ENCODE data around the gene AP3M1. TPM values are rescaled to one million over a fixed set of nuclear protein-coding genes. Genes with fewer than 3 reads are reported as not detected.

AP3M1 gene
- total RNA-seq, 2 experiments from 2014 or later = 43.1 to 43.9 TPM

DNA sequence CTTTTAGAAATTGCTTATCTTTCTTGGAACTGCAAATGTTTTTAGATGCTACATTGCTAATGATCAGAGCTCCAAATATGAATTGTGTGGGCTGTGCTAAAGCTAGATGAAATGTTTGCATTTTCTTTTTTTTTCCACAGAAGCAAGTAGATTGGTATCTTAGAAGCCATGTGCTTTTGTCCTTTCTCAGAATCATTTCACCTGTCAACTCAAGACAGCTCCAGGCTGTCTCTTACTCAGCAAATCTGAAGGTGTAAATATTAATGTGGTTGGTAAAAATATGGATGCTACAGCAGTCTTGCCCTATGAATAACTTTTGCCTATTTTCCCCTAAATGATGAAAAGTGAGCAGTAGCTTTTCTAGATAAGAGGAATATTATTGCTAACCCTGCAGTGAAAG, 41.2 kb downstream of the AP3M1 start:
- DNase-seq = no peak
- Mint-ChIP-seq H3K27ac (no peak overlapping the region), H3K4me3 (no peak overlapping the region), H3K36me3 (peaks cover 43% of the 10 kb centered on the region), H3K4me1 (ENCODE audit: low read depth) (no peaks in the 10 kb centered on the region), H3K9me3 (no peaks in the 10 kb centered on the region), H3K27me3 (no peaks in the 10 kb centered on the region)
- ChIA-PET POLR2A (no interaction called here), CTCF (interaction anchor here (0.9 to 1.3 kb wide), 3 partner anchors 11 to 104 kb away, joined by 3 to 4 read pairs (median 3); no protein-coding TSS in a partner anchor)
- intact Hi-C loops (cut with micrococcal nuclease) = no loop called here

- H3K27ac Mint-ChIP-seq = no peak overlapping the region
- H3K9me3 Mint-ChIP-seq = no peaks in the 10 kb centered on the region
- no peak overlapping the region for H3K4me3 Mint-ChIP-seq
- H3K36me3 Mint-ChIP-seq = peaks cover 31% of the 10 kb centered on the region
- ChIA-PET CTCF (interaction anchor here (0.6 to 1.7 kb wide), 4 partner anchors 26 to 221 kb away, joined by 3 to 6 read pairs (median 3); no protein-coding TSS in a partner anchor), POLR2A (no interaction called here)
- H3K27me3 Mint-ChIP-seq = no peaks in the 10 kb centered on the region
- H3K4me1 Mint-ChIP-seq (ENCODE audit: low read depth) = no peaks in the 10 kb centered on the region
- no peak for DNase-seq
- intact Hi-C loops (cut with micrococcal nuclease) = no loop called here
Measured at GRCh38 chr10:74107391-74107790, 43.2 kb downstream of the AP3M1 start.

DNA sequence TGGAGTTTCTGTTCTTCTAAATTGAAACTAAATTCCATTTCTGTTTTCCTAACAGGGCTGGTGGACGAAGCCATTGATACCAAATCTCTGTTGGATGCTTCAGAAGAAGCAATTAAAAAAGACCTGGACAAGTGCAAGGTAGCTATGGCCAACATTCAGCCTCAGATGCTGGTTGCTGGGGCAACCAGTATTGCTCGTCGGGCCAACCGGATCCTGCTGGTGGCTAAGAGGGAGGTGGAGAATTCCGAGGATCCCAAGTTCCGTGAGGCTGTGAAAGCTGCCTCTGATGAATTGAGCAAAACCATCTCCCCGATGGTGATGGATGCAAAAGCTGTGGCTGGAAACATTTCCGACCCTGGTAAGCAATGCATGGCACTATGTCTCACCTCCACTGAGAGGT, 45.6 kb downstream of the AP3M1 start:
- ChIA-PET POLR2A (no interaction called here), CTCF (interaction anchor here (3.5 to 4.6 kb wide), 2 partner anchors 165 to 218 kb away, joined by 12 to 35 read pairs; no protein-coding TSS in a partner anchor)
- H3K27ac Mint-ChIP-seq = no peak overlapping the region
- peaks cover 23% of the 10 kb centered on the region for H3K36me3 Mint-ChIP-seq
- intact Hi-C loops (cut with micrococcal nuclease) = no loop called here
- H3K9me3 Mint-ChIP-seq = no peaks in the 10 kb centered on the region
- H3K27me3 Mint-ChIP-seq = no peaks in the 10 kb centered on the region
- H3K4me1 Mint-ChIP-seq (ENCODE audit: low read depth) = no peaks in the 10 kb centered on the region
- DNase-seq = no peak
- H3K4me3 Mint-ChIP-seq = no peak overlapping the region

GRCh38 chr10:74104480-74104879, 46.1 kb downstream of the AP3M1 start:
- Mint-ChIP-seq H3K4me1 (ENCODE audit: low read depth) (no peaks in the 10 kb centered on the region), H3K27ac (no peak overlapping the region), H3K36me3 (peaks cover 21% of the 10 kb centered on the region), H3K4me3 (no peak overlapping the region), H3K27me3 (no peaks in the 10 kb centered on the region), H3K9me3 (no peaks in the 10 kb centered on the region)
- intact Hi-C loops (cut with micrococcal nuclease) = no loop called here
- POLR2A ChIA-PET = no interaction called here
- CTCF ChIA-PET = interaction anchor here (1.3 to 4.6 kb wide), 3 partner anchors 146 to 217 kb away, joined by 3 to 35 read pairs (median 12); no protein-coding TSS in a partner anchor
- no peak for DNase-seq

DNA sequence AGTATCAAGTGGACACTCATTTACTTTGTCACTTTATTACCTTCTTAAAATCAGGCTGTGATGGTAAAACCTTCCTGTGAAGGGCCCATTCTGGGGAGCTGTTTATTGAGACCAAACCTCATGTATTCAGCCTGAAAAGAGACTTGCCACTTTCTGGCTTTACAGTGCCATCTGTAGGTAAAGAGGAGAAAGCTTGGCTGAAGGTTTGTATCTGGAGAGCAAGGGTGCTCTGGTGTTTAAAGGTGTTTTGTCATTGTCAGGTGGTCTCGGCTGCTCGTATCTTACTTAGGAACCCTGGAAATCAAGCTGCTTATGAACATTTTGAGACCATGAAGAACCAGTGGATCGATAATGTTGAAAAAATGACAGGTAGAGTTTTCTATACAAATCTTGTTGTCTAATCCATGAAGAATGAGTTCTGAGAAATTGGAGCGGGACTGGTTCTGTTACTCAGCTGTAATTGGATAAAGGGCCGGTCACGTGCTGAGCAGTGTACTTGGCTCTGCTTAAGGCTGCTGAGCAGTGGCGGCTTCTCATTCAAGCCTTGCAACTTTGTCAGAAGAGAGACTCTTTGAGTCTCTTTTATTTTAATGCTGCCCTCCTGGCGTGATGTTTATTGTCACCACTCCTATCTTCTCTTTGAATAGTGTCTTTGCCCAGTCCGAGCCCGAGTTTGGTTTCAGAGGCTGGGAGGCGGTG, 46.9 kb downstream of the AP3M1 start:
- CTCF ChIA-PET = interaction anchor here (0.6 to 4.6 kb wide), 14 partner anchors 9 to 224 kb away, joined by 3 to 35 read pairs (median 4); no protein-coding TSS in a partner anchor
- H3K4me3 Mint-ChIP-seq = no peak overlapping the region

DNA sequence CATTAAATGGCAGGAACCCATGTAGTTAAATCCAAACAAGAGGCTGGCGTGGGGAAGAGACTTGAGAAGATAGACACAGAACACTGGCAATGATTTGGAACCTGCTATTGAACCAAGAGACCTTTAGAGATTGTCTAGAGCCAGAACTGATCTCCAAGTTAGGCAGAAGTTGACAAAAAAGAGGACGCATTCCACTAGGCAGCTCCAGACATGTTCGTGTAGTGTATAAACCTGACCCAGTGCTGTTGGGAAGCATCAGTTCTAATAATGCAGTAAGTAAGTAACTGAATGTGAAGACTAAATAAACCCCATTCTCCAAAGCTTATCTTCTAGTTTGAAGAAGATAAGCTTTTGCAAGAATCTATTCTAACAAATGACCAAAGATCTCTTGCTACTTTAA, 50.8 kb downstream of the AP3M1 start:
- H3K27me3 Mint-ChIP-seq = no peaks in the 10 kb centered on the region
- DNase-seq = no peak
- no peaks in the 10 kb centered on the region for H3K4me1 Mint-ChIP-seq (ENCODE audit: low read depth)
- peaks cover 24% of the 10 kb centered on the region for H3K36me3 Mint-ChIP-seq
- intact Hi-C loops (cut with micrococcal nuclease) = no loop called here
- H3K4me3 Mint-ChIP-seq = no peak overlapping the region
- H3K9me3 Mint-ChIP-seq = no peaks in the 10 kb centered on the region
- no peak overlapping the region for H3K27ac Mint-ChIP-seq
- CTCF ChIA-PET = interaction anchor here (0.6 to 2.0 kb wide), 4 partner anchors 26 to 483 kb away, joined by 3 to 10 read pairs (median 3); no protein-coding TSS in a partner anchor
- POLR2A ChIA-PET = no interaction called here

More for the DNA sequence above, 46.9 kb downstream of the AP3M1 start:
- no peak for DNase-seq
- Mint-ChIP-seq H3K4me1 (ENCODE audit: low read depth) (no peaks in the 10 kb centered on the region), H3K27me3 (no peaks in the 10 kb centered on the region), H3K36me3 (peaks cover 17% of the 10 kb centered on the region), H3K27ac (no peak overlapping the region), H3K9me3 (no peaks in the 10 kb centered on the region)
- POLR2A ChIA-PET = interaction anchor here (1.1 kb wide), 1 partner anchor 129 kb away, joined by 3 read pairs; no protein-coding TSS in a partner anchor
- intact Hi-C loops (cut with micrococcal nuclease) = no loop called here

- H3K9me3 Mint-ChIP-seq = no peaks in the 10 kb centered on the region
- ChIA-PET POLR2A (no interaction called here), CTCF (interaction anchor here (0.6 to 2.0 kb wide), 6 partner anchors 18 to 483 kb away, joined by 3 to 10 read pairs (median 4); no protein-coding TSS in a partner anchor)
- peaks cover 24% of the 10 kb centered on the region for H3K36me3 Mint-ChIP-seq
- H3K4me1 Mint-ChIP-seq (ENCODE audit: low read depth) = no peaks in the 10 kb centered on the region
- no peak overlapping the region for H3K4me3 Mint-ChIP-seq
- H3K27me3 Mint-ChIP-seq = no peaks in the 10 kb centered on the region
- intact Hi-C loops (cut with micrococcal nuclease) = no loop called here
- DNase-seq = no peak
- no peak overlapping the region for H3K27ac Mint-ChIP-seq
Measured at GRCh38 chr10:74099420-74099819, 51.2 kb downstream of the AP3M1 start.

DNA sequence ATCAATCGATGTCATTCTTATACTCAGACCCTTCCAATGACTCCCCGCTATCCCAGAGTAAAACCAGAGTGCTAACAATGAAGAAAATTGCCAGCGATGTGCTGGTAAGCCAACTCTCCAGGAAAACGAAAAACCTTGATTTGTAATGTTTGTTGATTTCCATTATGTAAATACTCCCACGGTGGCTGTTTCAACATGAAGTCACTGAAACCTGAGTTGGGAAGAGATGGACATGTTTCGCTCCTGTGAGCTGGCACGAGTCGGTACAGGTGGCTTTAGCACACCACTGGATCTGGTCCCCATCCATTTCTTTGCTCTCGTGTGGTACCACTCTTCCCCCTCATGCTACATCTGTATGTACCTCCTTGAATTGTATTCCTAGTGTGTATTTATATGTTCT, 52.9 kb downstream of the AP3M1 start:
- H3K27ac Mint-ChIP-seq = peak overlapping the region; percentile 23
- ChIA-PET POLR2A (no interaction called here), CTCF (interaction anchor here (0.6 to 1.3 kb wide), 2 partner anchors 209 to 212 kb away, joined by 3 read pairs; no protein-coding TSS in a partner anchor)
- H3K36me3 Mint-ChIP-seq = peaks cover 25% of the 10 kb centered on the region
- H3K4me3 Mint-ChIP-seq = no peak overlapping the region
- no peaks in the 10 kb centered on the region for H3K4me1 Mint-ChIP-seq (ENCODE audit: low read depth)
- DNase-seq = no peak
- no peaks in the 10 kb centered on the region for H3K9me3 Mint-ChIP-seq
- H3K27me3 Mint-ChIP-seq = no peaks in the 10 kb centered on the region
- intact Hi-C loops (cut with micrococcal nuclease) = no loop called here

DNA sequence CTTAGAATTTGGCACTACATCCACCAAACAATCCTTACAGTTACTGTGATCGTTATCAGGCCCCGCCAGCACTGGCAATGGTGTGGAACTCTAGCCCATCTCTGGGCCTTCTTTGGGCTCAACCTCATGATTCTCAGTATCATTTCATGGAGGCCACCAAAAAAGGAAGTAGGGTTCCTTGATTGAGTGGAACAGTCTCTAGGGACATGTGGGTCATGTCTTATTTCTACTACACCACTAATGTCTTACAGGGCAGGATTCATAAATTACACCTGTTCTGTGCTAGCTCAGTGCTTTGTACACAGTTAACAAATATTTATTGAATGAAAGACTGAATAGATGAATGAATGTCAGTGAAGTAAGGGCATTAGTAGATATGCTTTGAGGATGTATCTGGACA, 53.9 kb downstream of the AP3M1 start:
- H3K36me3 Mint-ChIP-seq = peaks cover 28% of the 10 kb centered on the region
- no peaks in the 10 kb centered on the region for H3K4me1 Mint-ChIP-seq (ENCODE audit: low read depth)
- intact Hi-C loops (cut with micrococcal nuclease) = no loop called here

GRCh38 chr10:74094231-74094630, 56.4 kb downstream of the AP3M1 start:
- Mint-ChIP-seq H3K36me3 (peaks cover 33% of the 10 kb centered on the region), H3K9me3 (no peaks in the 10 kb centered on the region), H3K27ac (no peak overlapping the region), H3K4me1 (ENCODE audit: low read depth) (no peaks in the 10 kb centered on the region), H3K4me3 (no peak overlapping the region), H3K27me3 (no peaks in the 10 kb centered on the region)
- ChIA-PET POLR2A (no interaction called here), CTCF (interaction anchor here (0.8 to 3.9 kb wide), 3 partner anchors 8 to 208 kb away, joined by 3 to 14 read pairs (median 3); no protein-coding TSS in a partner anchor)
- intact Hi-C loops (cut with micrococcal nuclease) = no loop called here
- DNase-seq = no peak

More for the DNA sequence above, 53.9 kb downstream of the AP3M1 start:
- no peak overlapping the region for H3K27ac Mint-ChIP-seq
- H3K27me3 Mint-ChIP-seq = no peaks in the 10 kb centered on the region
- H3K9me3 Mint-ChIP-seq = no peaks in the 10 kb centered on the region
- ChIA-PET CTCF (interaction anchor here (3.9 kb wide), 1 partner anchor 211 kb away, joined by 14 read pairs; no protein-coding TSS in a partner anchor), POLR2A (no interaction called here)
- H3K4me3 Mint-ChIP-seq = no peak overlapping the region
- DNase-seq = no peak

GRCh38 chr10:74093530-74094164, 57.0 kb downstream of the AP3M1 start:
- peaks cover 33% of the 10 kb centered on the region for H3K36me3 Mint-ChIP-seq
- no peak for DNase-seq
- H3K4me1 Mint-ChIP-seq (ENCODE audit: low read depth) = no peaks in the 10 kb centered on the region
- no peaks in the 10 kb centered on the region for H3K9me3 Mint-ChIP-seq
- no peaks in the 10 kb centered on the region for H3K27me3 Mint-ChIP-seq
- intact Hi-C loops (cut with micrococcal nuclease) = no loop called here
- ChIA-PET POLR2A (no interaction called here), CTCF (interaction anchor here (1.0 to 3.9 kb wide), 2 partner anchors 9 to 207 kb away, joined by 3 to 14 read pairs; no protein-coding TSS in a partner anchor)
- no peak overlapping the region for H3K4me3 Mint-ChIP-seq
- no peak overlapping the region for H3K27ac Mint-ChIP-seq

GRCh38 chr10:74092372-74092771, 58.3 kb downstream of the AP3M1 start:
- H3K27me3 Mint-ChIP-seq = no peaks in the 10 kb centered on the region
- intact Hi-C loops (cut with micrococcal nuclease) = no loop called here
- H3K4me1 Mint-ChIP-seq (ENCODE audit: low read depth) = no peaks in the 10 kb centered on the region
- DNase-seq = no peak
- H3K4me3 Mint-ChIP-seq = no peak overlapping the region
- POLR2A ChIA-PET = interaction anchor here (1.6 kb wide), 1 partner anchor 13 kb away, joined by 4 read pairs; no protein-coding TSS in a partner anchor
- H3K36me3 Mint-ChIP-seq = peaks cover 25% of the 10 kb centered on the region
- H3K9me3 Mint-ChIP-seq = no peaks in the 10 kb centered on the region
- no peak overlapping the region for H3K27ac Mint-ChIP-seq
- CTCF ChIA-PET = interaction anchor here (0.6 to 2.1 kb wide), 2 partner anchors 11 to 152 kb away, joined by 3 to 10 read pairs; no protein-coding TSS in a partner anchor
